HG02678 (cell line): ENCODE measurements around the gene RASGRF2.

Source experiments
- ATAC-seq: cut with Tn5 transposase; IDR thresholded peaks from one replicate; pipeline ENCODE4 v1.9.1; 2021; ENCODE audit warnings: mild to moderate bottlenecking, moderate library complexity; ENCODE audit not compliant: unreplicated experiment

The RASGRF2 gene

GRCh38 chr5:80953587-80953986, 6.6 kb upstream of the RASGRF2 start:
- ATAC-seq: no peak

DNA sequence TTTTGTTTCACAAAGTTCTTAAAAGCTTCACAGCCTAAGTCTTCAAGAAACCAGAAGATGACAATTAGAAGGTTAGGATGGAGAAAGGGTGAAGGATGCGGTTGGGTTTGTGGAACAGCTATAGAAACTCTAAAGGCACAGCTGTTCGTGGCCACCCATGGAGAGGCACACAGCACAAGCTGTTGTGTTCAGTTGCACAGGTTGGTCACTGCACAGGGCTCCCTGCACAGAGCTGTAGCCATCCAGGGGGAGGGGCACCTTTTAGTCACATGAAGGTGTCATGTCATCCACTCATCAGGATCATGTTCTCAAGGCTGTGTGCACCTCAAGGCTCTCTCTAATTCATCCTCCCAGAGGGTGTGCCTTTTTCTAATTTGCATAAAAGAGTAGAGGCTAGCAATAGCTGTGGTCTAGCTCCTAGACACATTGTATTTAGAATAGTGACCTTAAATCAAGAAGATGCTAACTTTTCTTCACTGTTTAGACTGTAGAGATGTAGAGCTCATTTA, 5.0 kb upstream of the RASGRF2 start:
- no peak for ATAC-seq

DNA sequence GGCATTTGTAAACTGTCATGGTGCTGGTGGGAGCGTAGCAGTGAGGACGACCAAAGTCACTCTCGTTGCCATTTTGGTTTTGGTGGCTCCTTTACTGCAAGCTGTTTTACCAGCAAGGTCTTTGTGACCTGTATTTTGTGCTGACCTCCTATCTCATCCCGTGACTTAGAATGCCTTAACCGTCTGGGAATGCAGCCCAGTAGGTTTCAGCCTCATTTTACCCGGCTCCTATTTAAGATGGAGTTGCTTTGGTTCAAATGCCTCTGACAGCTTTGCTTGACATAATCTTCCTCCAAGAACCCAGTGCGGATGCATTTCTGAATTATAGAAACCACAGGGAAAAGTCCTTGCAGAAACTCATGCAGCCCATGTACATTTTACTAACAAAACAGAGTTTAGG, 3.9 kb upstream of the RASGRF2 start:
- no peak for ATAC-seq

DNA sequence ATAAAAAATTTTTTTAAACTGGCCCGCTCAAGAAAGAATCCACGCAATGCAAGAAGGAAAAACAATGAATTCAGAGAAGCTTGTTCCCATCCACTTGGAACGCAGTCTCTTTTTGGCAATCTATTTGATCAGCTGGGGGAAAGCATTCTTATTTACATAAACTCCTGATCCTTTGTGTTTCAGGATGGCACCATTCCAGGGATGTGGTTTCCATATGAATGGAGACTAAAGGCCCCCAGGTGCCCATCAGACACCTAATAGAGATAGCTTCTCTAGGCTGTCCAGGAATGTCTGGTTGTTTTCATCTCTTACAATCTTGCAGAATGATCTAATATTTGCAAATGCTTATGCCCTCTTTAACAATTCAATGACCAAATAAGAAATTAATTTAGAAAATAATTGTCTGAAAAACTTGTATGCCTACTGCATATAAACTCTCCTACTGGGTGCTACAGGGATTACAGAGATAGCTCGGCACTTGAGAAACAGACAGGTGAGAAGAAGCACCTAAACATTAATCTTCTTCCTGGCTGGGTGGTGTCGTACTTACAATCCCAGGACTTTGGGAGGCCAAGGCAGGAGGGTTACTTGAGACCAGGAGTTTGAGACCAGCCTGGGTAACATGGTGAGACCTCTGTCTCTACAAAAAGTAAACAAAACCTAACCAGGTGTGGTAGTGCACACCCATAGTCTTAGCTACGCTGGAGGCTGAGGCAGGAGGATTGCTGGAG, 3.0 kb upstream of the RASGRF2 start:
- ATAC-seq: no peak

DNA sequence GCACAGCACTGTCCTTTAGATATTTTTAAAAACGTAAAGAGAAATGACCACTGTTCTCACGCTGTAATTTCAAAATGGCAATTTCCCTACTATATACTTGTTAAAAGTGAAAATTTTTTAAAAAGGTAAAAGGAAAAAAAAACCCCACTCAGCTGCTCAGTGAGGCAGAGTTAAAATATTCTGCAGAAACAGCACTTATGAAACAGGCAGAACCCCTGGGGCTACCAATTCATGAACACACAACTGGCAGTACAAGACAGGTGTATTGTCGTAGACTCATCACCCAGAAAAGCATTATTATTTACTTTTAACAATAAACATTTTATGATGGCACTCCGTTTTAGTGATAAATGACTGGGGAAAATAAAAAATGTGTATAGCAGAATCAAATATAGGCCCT, 1.5 kb upstream of the RASGRF2 start:
- no peak for ATAC-seq

GRCh38 chr5:80959138-80959537, 1.0 kb upstream of the RASGRF2 start:
- ATAC-seq: no peak

DNA sequence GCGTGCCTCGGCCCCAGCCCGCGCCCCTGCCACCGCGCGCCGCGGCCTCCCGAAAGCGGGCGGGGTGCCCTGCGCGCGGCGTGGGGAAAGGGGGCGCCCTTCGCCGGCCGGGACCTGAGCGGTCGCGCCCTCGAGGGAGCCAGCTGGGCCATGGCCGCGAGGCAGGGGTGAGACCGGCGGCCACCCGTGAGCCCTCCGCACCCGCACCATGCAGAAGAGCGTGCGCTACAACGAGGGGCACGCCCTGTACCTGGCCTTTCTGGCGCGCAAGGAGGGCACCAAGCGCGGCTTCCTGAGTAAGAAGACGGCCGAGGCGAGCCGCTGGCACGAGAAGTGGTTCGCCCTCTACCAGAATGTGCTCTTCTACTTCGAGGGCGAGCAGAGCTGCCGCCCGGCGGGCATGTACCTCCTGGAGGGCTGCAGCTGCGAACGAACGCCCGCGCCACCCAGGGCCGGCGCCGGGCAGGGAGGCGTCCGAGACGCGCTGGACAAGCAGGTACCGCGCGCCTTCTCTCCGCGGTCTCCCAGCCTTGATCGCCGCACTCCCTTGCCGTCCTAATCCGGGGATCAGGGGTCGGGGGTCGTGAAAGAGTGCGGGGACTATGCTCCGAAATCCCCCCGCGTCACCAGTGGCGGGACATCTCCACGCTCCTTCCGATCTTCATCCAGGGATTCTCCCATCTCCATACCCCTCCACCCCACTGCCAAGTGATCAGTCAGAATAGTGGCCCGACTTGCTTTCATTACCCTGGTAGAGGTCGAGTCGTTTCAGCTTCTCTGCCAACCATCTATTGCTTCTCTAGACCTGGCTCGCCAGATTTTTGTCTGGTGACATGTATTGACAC, 590 bp downstream of the RASGRF2 start:
- no peak for ATAC-seq

- no peak for ATAC-seq
Observed at GRCh38 chr5:80961376-80962281, 1.5 kb downstream of the RASGRF2 start.

DNA sequence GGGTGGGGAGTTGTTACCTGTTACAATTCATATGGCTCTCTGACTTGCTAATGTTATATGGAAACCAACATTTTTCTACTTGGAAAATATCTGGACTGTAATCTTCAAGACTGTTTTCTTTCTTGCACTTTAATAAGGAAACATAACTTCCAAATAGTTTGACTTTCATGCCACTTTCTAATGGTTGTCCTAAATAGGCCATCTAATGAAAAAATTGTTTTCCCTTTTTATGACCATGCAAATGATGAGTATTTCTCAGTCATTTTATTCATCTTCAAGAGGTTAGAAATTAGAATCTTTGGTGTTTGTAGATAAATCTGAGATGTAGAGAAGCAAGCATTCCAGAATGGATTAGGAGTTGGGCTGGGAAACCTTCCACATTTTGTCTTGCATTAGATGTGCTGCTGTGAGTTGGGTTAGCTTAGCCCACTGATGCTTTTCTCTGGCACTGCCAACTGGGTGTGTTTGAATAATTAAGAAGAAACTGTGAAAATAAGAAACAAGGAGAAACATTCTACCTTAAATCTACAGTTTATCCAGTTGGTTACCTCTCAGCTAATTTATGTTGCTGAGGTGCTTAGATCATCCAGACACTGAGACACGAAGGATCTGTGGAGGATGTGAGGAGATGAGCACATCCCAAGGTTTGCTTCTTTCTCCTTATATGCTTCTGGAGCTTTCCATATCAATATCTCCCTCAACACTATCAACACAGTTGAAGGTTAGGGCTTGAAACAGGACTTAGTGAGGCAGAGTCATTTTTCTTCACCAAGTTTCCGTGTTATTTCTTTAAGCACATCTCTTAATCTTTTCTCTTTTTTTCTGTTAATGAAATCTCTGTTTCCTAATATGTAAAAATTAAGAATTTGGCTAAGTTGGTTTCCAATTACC, 2.7 kb downstream of the RASGRF2 start:
- ATAC-seq: no peak

GRCh38 chr5:80963521-80963895, 3.3 kb downstream of the RASGRF2 start:
- no peak for ATAC-seq

GRCh38 chr5:80963966-80964481, 3.9 kb downstream of the RASGRF2 start:
- no peak for ATAC-seq

DNA sequence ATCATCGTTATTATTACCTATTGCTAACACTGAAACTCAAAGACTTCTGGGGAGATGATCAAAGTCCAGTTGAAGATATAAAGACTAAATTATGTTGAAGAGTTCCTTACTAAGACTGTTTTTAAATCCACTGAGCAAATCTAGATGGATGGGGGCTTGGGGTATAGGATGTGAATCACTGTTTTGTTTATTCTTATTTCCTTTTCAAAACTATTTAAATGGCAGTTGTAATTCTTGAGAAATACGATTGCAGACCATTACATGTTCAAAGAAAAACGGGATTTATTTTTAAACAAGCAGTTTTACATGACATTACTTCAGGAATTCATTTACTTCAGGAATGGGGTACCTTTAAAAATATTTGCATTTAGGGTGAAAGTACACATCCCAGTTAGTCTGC, 4.3 kb downstream of the RASGRF2 start:
- no peak for ATAC-seq

- ATAC-seq: no peak
Observed at GRCh38 chr5:80964919-80965318, 4.8 kb downstream of the RASGRF2 start.

DNA sequence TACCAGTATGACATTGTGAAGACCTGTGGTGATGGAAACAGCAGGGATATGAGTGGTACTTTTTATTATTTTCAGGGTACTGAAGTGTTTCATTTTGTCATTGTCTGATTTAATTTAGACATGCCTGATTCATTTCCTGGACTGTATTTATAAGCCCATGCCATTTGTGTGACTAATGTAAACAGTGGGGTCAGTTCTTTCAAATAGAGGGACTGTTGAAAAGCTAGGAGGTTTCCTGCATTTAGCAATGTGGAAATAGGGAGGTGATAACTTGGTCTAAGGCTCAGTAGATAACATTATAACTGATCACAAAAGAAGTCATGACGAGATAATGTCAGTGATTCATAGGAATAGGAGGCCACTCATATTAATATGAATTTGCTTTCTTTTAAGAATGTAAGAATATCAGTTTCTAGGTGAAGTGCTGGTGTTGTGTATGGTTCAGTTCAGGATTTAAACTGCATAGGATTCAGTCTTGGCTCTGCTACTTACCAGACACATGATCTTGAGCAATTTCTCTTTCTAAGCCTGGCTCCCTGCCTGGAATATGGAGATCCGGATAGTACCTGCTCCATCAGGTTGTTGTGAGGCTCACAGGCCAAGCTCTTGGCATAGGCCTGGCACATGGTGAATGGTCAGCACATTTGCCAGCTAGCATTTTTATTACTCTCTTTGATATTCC, 7.5 kb downstream of the RASGRF2 start:
- ATAC-seq: no peak

- no peak for ATAC-seq
Observed at GRCh38 chr5:80973027-80973426, 12.9 kb downstream of the RASGRF2 start.

DNA sequence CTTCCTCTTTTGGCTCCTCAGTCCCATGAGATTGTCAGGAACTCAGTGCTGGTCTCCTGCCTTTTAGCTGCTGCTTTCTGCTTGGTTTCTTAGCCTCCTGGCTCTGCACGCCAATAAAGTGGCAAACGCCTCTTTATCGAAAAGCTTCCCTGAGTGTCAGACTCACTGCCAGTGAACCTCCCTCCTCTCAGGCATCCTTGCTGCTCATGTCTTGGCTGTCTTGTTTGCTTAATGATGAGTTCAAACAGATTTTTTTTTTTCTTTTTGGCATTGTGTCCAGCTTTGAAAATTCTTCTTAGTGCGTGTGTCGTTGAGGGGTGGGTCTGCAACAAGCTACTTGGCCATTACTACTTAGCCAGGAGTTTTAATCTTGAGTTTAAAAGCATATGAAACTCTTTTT, 14.9 kb downstream of the RASGRF2 start:
- ATAC-seq: no peak

GRCh38 chr5:80976985-80977384, 16.8 kb downstream of the RASGRF2 start:
- no peak for ATAC-seq

GRCh38 chr5:80977764-80978163, 17.6 kb downstream of the RASGRF2 start:
- ATAC-seq: no peak

DNA sequence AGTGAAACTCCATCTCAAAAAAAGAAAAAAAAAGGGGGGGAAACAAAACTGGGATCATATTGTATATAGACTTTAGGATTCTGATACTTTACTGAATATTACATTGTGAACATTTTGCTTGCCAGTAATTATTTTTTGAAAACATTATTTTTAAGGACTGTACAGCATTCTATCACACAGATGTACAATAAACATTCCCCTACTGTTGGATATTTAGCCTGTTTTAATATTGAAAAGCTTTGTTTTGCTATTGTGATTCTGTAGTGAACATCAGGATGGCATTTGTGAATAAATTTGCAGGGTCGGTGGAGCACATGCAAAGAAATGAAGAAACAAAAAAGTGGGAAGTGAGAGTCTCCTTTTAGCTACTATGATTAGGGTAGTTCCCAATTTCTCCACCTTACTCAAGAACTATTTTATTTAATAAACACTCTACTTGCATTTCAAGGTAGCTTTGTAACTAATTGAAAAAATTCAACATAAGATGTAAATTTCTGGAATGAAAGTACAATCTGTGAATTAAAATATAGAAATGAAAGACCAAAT, 18.7 kb downstream of the RASGRF2 start:
- ATAC-seq: no peak
